PFSK-1 (cell line): ENCODE data around the gene ACADSB.

Experiments
- FOXP2 ChIP-seq: optimal IDR thresholded peaks from 2 replicates; pipeline ENCODE3; 2011; ENCODE audit warnings: borderline replicate concordance, control low read depth, inconsistent platforms; ENCODE audit not compliant: insufficient read depth; ENCODE audit errors: extremely low read length, extremely low read depth
- POLR2AphosphoS5 ChIP-seq: IDR thresholded peaks from 2 replicates; pipeline ENCODE4 v1.6.1; 2012; ENCODE audit warnings: low read depth, mild to moderate bottlenecking, control low read depth, low read length, moderate library complexity
- SIN3A ChIP-seq: IDR thresholded peaks from 2 replicates; pipeline ENCODE4 v1.6.1; 2012; ENCODE audit warnings: mild to moderate bottlenecking, low read length, moderate library complexity, borderline replicate concordance; ENCODE audit not compliant: insufficient read depth
- TAF1 ChIP-seq: IDR thresholded peaks from 2 replicates; pipeline ENCODE4 v1.6.1; 2012; ENCODE audit warnings: low read length, control low read depth, borderline replicate concordance; ENCODE audit not compliant: insufficient read depth
- TF ChIP-seq, protein P1 (sequence below), 2 experiments: IDR thresholded peaks; 2 replicates each; pipeline versions ENCODE4 v1.6.1 to v1.8.0; 2011 to 2012; ENCODE audit warnings: low read depth in 2 of 2, low read length in 2 of 2, control low read depth in 1 of 2, inconsistent platforms in 1 of 2, mild to moderate bottlenecking in 1 of 2, moderate library complexity in 1 of 2; ENCODE audit not compliant: insufficient read depth in 1 of 2

The ACADSB gene

DNA sequence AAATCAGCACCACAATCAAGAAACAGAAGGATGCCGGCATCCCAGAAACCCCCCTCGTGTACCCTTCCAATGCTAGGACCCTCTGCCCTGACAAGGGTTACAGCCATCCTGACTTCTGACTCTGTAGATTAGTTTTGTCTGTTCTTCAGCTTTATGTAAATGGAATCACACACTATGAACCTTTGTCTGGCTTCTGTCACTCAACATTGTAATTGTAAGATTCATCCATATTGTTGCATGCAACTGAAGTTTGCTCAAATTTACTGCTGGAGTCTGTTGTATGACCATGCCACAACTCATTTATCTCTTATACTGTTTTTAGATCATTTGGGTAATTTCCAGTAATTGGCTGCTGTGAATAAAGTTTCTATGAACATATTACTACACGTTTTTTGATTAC, 8.7 kb upstream of the ACADSB start:
- TF ChIP-seq SIN3A (no peak), TAF1 (no peak), FOXP2 (no peak), POLR2AphosphoS5 (no peak)
- TF ChIP-seq, protein P1, sequence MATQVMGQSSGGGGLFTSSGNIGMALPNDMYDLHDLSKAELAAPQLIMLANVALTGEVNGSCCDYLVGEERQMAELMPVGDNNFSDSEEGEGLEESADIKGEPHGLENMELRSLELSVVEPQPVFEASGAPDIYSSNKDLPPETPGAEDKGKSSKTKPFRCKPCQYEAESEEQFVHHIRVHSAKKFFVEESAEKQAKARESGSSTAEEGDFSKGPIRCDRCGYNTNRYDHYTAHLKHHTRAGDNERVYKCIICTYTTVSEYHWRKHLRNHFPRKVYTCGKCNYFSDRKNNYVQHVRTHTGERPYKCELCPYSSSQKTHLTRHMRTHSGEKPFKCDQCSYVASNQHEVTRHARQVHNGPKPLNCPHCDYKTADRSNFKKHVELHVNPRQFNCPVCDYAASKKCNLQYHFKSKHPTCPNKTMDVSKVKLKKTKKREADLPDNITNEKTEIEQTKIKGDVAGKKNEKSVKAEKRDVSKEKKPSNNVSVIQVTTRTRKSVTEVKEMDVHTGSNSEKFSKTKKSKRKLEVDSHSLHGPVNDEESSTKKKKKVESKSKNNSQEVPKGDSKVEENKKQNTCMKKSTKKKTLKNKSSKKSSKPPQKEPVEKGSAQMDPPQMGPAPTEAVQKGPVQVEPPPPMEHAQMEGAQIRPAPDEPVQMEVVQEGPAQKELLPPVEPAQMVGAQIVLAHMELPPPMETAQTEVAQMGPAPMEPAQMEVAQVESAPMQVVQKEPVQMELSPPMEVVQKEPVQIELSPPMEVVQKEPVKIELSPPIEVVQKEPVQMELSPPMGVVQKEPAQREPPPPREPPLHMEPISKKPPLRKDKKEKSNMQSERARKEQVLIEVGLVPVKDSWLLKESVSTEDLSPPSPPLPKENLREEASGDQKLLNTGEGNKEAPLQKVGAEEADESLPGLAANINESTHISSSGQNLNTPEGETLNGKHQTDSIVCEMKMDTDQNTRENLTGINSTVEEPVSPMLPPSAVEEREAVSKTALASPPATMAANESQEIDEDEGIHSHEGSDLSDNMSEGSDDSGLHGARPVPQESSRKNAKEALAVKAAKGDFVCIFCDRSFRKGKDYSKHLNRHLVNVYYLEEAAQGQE (IDR thresholded peaks at IDR 0.05; ENCODE audit: insufficient read depth in 1 of 2, low read depth in 2 of 2, low read length in 2 of 2): no peak

DNA sequence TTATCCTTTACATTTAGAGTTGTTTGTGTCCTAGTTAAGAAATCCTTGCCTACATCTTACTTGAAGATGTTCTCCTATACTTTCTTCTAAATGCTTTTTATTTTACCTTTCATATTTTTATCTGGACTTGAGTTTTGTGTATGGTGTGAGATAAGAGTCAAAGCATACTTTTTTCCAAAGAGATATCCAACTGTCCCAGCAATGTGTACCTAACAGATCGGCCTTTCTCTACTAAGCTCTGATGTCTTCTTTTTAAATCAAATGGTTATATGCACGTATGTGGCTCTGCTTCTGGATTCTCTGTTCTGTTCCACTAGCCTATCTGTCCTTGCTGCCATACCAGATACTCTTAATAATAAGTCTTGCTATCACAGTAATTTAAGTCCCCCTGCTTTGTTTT, 7.4 kb upstream of the ACADSB start:
- TF ChIP-seq POLR2AphosphoS5 (no peak), SIN3A (no peak), TAF1 (no peak), FOXP2 (no peak)
- TF ChIP-seq, protein P1 (IDR thresholded peaks at IDR 0.05; ENCODE audit: insufficient read depth in 1 of 2, low read depth in 2 of 2, low read length in 2 of 2): no peak

DNA sequence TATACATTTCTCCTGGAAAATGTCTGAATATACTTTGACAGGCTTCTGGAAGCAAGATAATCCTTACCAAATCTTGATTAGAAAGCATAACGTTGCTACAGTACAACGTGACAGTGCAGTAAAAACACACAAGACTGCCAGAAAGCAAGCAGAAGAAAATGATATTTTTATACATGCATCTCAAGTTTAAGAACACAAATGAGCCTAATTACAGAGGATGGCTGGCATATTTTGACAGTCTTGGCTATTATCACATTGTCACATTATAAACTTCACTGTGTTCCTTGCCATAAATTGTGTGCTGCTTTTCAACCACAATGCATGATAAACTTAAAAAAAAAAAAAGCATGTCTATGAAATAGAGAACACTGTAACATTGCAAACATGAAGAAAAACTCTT, 4.5 kb upstream of the ACADSB start:
- TF ChIP-seq SIN3A (no peak), FOXP2 (no peak), TAF1 (no peak), POLR2AphosphoS5 (no peak)
- TF ChIP-seq, protein P1 (IDR thresholded peaks at IDR 0.05; ENCODE audit: insufficient read depth in 1 of 2, low read depth in 2 of 2, low read length in 2 of 2): no peak

DNA sequence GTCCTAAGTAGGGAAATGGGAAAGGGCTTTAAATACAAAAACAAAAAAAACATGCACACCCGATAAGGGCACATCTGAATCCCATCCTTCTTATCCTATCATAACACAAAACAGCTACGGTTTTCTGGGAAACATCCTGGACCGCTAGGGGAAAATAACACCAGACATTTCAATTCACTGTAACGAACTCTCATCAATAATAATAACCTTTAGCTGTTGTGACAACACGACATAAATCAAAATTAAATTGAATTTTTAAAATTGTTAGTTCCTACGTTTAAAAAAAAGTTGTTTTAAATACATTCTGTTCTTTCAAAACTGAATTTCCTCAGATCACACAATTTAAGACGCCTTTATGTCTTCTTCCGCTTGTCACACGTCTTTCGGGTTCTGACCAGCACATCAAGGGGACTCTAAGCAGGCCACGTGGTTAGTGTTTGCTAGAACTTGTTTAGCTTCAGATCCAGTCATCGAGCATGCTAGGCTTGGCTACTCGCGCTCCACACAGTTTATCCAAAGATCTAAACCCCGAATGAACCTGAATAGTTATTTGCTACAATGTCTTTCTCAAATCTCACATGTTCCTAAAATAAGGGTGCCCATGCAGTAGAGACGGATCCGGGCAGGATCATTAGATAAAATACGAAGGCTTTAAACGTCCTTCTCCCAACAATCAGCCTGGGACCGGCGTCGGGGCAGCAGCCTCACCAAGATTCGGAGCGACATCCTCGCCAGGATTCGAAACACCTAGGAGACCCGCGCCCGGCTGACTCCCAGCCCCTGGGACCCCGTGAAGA, 1.1 kb upstream of the ACADSB start:
- no peak for TF ChIP-seq FOXP2

DNA sequence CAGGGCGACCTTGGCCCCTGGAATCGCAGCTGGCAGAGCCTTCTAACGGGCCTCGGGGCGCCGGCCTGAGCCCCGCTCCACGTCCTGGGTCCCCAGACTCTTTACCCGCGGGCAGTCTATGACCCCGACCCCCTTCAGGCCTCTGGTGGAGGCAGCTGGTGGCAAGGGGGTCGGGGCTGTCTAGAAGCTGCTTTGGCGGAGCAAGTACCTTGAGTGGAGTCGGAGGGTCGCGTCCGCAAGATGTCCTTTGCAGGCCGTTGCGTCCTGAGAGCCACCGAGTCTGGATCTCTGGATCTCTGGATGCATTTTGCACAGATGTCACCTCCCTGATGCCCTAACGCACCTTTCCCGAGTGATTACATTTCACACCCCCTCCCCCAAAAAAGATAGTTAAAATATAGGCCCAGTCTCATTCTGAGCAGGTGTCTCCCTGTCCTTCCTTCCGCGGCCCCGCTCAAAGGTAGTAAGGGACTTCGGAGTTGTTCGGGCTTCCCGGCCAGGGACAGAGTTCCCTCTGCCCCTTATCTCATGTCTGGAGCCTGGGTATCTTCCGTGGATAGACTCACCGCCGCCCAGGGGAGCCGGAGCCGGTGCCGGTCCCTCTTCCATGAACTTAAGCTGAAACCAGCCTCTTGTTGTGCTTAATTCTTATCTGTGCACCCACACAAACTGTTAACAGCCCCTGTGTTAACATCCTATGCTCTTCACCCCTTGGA, 457 bp downstream of the ACADSB start:
- TF ChIP-seq FOXP2 (no peak), TAF1 (no peak), POLR2AphosphoS5 (no peak), SIN3A (no peak)
- TF ChIP-seq, protein P1 (IDR thresholded peaks at IDR 0.05; ENCODE audit: insufficient read depth in 1 of 2, low read depth in 2 of 2, low read length in 2 of 2): no peak
